Measurements from ENCODE around the gene SLC25A34. TPM values are rescaled to one million over a fixed set of nuclear protein-coding genes. Genes with fewer than 3 reads are reported as not detected.

Gene SLC25A34
- total and polyA plus RNA-seq, 8 donors: 1.4 to 6.2 (median 4.2) TPM

- Histone ChIP-seq H3K9me3 (no peaks in the 10 kb centered on the region), H3K4me3 (no peak overlapping the region), H3K27ac (no peak overlapping the region), H3K4me1 (peaks cover 27 to 58% of the 10 kb centered on the region in 2 donors), H3K27me3 (no peaks in the 10 kb centered on the region), H3K36me3 (peaks cover 0 to 8% of the 10 kb centered on the region in 2 donors)
- DNase-seq: no peak
- ATAC-seq: no peak
- TF ChIP-seq CTCF (IDR thresholded peaks at IDR 0.05): no peak
- intact Hi-C loops (cut with DNase I): no loop called here
Measured at GRCh38 chr1:15705184-15705566, 30.9 kb upstream of the SLC25A34 start.

- Histone ChIP-seq H3K27me3 (no peaks in the 10 kb centered on the region), H3K9me3 (no peaks in the 10 kb centered on the region), H3K4me3 (no peak overlapping the region), H3K36me3 (peaks cover 0 to 8% of the 10 kb centered on the region in 2 donors), H3K4me1 (peaks cover 22 to 44% of the 10 kb centered on the region in 2 donors), H3K27ac (peak overlapping the region; percentile 15 to 39)
- intact Hi-C loops (cut with DNase I): no loop called here
- peak; percentile 83 for ATAC-seq
- no peak for TF ChIP-seq CTCF (IDR thresholded peaks at IDR 0.05)
- peak in 2 of 4 donors; percentile 67 to 73 for DNase-seq
Measured at GRCh38 chr1:15706751-15707150, 29.3 kb upstream of the SLC25A34 start.

- TF ChIP-seq CTCF (IDR thresholded peaks at IDR 0.05): no peak
- ATAC-seq (no peak), DNase-seq (no peak)
- no peaks in the 10 kb centered on the region for H3K27me3 ChIP-seq
- peaks cover 22 to 38% of the 10 kb centered on the region in 2 donors for H3K4me1 ChIP-seq
- H3K36me3 ChIP-seq: peaks cover 0 to 8% of the 10 kb centered on the region in 2 donors
- H3K9me3 ChIP-seq: no peaks in the 10 kb centered on the region
- intact Hi-C loops (cut with DNase I): no loop called here
- no peak overlapping the region for H3K4me3 ChIP-seq
- H3K27ac ChIP-seq: peak overlapping the region in 1 of 2 donors; percentile 39
Measured at GRCh38 chr1:15707239-15707925, 28.7 kb upstream of the SLC25A34 start.

- Histone ChIP-seq H3K4me3 (no peak overlapping the region), H3K9me3 (no peaks in the 10 kb centered on the region), H3K27ac (no peak overlapping the region), H3K27me3 (no peaks in the 10 kb centered on the region), H3K36me3 (peaks cover 0 to 8% of the 10 kb centered on the region in 2 donors), H3K4me1 (peaks cover 13 to 28% of the 10 kb centered on the region in 2 donors)
- TF ChIP-seq CTCF (IDR thresholded peaks at IDR 0.05): no peak
- DNase-seq (no peak), ATAC-seq (no peak)
- intact Hi-C loops (cut with DNase I): no loop called here
Measured at GRCh38 chr1:15708486-15709137, 27.4 kb upstream of the SLC25A34 start.

GRCh38 chr1:15709226-15709625, 26.8 kb upstream of the SLC25A34 start:
- H3K27me3 ChIP-seq: no peaks in the 10 kb centered on the region
- no peak overlapping the region for H3K4me3 ChIP-seq
- TF ChIP-seq CTCF (IDR thresholded peaks at IDR 0.05): no peak
- peaks cover 9 to 23% of the 10 kb centered on the region in 2 donors for H3K4me1 ChIP-seq
- H3K9me3 ChIP-seq: no peaks in the 10 kb centered on the region
- no peak overlapping the region for H3K27ac ChIP-seq
- peaks cover 0 to 8% of the 10 kb centered on the region in 2 donors for H3K36me3 ChIP-seq
- no peak for DNase-seq
- no peak for ATAC-seq
- intact Hi-C loops (cut with DNase I): no loop called here
